CD4-positive, alpha-beta T cell treated with Interferon gamma for 1 hour (primary cell): ENCODE data around the gene GAPDH.
"Not testable (repeated sequence)": the region's sequence is repeated elsewhere in the genome, so short reads cannot be mapped to it uniquely, and the experiment has no call there.

ENCODE experiments used
- DNase-seq: peaks from one replicate; pipeline ENCODE4 v3.0.0-alpha.2; 2020

Gene GAPDH

DNA sequence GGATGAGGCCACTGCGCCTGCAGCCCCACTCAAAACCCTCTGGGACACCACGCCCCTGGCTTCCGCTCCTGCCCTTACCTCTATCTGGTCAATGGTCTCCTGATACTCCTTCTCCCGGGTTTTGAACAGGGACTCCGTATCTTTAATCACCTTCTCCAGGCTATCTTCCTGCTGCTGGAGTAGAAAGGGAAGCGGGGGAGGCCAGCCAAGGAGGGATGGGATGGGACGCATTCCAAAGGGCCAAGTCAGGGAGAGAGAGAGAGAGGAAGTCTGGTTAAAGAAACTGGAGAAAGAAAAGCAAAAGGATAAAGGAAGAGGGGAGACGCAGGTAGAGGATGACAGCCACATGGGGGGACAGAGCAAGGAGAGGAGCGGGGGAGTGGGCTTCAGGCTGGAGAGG, 13.7 kb downstream of the GAPDH start:
- no peak for DNase-seq

DNA sequence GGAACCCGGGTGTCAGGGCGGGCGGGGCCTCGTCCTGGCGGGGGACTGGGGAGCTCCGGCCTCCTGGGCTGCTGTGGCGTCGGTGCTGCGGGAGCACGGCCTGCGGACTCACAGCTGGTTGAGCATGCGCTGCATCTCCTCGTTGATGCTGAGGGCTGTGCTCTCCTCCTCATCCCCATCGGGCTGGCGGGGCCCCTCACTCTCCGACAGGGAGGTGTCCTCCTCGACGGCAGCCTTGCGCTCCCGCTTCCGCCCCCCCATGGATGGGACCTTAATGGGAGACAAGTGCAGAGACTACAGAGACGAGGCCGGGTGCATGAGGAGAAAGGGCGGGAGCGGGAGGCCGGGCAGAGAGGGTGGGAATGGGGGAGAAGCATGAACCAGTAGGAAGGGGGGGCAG, 14.2 kb downstream of the GAPDH start:
- no peak for DNase-seq

DNA sequence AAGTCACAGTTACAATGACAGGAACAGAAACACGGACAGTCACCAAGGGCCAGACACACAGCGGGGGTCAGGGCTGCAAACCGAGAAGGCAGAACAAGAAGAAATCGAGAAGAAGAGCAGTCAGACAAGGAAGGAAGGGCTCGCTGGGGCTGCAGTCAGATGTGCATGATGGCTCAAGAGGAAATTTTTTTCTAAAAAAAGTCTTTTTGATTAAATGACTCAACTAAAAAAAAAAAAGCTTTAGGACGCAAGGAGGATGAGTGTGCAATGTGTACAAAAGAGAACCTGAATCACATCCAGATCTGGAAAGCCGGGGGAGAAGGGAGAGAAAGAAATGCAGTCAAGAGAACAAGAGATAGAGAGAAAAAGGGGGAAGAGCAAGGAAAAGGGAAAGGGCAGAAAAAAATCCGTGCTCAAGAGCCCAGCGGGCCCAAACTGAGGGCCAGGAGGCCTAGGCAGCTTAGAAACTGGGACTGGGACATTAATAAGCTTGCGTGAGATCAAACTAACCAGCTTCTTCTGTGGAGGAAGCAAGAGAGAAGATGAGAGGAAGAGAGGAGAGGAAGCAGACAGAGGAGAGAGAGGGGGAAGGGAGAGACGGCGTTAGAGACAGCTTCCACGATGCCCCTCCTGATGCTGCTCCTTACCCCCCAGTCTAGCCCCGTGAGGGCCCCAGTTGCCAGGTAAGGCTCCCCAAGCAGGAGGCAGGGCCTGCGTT, 14.8 kb downstream of the GAPDH start:
- peak; percentile 20 for DNase-seq

DNA sequence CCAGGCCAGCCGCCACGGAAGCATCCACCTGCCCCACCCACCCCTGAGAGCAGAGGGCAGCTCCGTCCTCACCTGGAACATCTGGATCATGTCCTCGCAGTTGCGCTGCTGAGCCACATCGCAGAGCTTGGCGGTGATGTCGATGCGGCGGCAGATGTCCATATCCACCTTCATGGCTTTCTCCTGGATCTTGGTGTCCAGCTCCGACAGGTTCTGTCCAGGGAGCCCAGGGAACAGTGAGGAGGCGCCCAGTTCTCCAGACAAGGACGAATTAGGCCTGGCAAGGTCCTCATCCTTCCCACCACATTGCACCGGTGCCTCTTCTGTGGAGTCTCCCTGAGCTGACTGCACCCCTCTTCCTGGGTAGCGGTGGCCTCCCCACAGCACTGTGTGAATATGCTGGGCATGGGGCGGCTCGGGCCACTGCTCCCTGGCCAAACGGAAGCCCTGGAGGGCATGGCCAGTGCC, 15.4 kb downstream of the GAPDH start:
- DNase-seq = no peak

DNA sequence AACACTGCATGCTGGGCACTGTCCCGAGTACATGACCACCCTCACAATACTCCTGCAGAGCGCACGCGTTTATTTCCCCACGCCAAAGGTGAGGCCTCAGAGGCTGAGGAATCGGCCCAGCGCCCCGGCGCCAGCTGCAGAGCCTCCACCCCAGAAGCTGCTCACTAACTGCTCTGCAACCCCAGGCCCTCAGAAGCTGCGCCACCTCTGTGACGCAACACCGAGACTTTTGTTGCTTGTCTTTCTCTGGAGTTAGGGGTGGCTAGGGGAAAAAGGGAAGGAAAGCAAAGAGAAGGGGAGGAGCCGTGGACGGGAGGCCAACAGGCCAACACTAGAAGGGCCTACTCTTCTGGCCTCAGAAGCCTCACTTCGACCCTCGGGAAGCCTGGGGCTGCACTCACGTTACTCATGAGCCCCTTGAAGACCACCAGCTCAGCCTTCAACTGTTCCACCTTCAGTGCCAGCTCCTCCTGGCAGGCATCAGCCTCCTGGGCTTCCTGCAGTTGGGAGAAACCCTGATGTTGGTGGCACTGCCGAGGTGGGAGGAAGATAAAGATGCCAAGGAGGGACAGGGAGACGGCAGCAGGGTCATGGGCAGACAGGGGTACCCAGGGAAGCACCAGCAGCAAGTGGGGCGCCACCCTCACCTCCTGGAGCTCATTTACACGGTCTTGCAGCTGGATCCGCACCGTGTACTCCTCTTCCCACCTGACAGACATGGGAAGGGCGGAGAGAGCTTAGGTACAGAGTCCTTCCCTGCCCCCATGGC, 16.2 kb downstream of the GAPDH start:
- DNase-seq = peak; percentile 38

DNA sequence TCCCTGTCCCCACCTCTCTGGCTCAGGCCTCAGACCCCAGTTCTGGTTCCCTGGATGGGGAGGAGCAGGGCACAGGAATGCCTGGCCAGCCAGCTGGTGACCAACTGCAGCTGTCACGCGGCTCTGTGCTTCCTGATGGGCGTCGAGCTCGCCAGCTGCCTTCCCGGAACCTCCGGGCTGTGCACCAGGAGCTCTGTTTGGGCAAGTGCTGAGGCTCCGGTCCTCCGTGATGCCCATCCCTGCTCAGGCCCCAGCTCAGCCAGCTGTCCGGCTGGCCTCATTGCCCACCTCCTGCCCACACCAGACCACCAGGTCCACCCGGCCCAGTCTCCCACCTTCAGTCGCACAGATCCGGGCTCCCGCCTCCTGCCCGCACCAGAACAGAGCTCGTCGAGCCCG, 16.7 kb downstream of the GAPDH start:
- DNase-seq = no peak

DNA sequence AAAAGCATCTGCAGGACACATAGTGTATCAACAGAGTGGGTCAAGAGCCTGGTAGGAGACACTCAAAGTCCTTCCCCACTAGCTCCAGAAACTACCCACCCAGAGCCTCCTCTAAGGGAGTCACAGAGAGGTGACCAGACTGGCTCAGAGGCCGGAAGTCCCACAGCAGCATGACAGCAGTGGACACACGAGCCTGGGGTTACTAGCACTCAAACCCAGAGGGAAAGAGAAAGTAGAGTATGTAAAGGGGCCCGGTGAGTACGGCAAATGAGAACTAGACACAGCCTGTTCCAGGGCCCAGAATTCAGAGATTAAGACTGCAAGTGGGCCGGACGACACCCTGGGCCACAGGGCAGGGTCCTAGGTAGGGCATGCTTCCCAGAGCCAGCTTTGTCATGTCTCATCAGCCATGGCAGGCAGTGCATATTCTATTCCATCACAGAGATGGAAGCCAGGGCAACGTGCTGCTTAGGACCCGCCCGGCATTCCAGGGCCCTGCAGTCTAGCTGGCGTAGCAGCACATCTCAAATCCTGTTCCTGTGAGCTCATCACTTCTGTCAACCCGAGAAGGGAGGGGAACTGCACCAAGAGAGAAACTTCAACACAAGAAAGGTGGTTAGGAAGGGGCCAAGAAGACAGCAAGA, 17.3 kb downstream of the GAPDH start:
- DNase-seq = no peak

DNA sequence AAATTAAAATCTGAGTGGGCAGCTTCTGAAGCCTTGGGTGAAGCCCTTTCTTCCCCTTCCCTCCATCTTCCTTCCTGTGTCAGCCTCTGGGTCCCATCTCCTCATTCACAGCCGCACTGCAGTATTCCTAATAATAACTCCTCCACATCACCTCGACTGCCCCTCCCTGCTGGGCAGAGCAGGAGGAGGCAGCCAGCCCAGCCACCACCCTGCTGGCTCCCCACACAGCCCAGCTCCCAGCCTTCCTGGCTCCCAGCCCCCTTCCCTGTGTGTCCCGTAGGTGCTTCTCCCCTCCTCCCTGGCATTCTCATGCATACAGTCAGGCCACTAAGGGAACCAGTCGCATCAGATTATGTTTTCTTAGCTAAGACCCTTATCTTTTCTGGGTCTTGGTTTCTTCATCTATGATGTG, 17.8 kb downstream of the GAPDH start:
- no peak for DNase-seq

DNA sequence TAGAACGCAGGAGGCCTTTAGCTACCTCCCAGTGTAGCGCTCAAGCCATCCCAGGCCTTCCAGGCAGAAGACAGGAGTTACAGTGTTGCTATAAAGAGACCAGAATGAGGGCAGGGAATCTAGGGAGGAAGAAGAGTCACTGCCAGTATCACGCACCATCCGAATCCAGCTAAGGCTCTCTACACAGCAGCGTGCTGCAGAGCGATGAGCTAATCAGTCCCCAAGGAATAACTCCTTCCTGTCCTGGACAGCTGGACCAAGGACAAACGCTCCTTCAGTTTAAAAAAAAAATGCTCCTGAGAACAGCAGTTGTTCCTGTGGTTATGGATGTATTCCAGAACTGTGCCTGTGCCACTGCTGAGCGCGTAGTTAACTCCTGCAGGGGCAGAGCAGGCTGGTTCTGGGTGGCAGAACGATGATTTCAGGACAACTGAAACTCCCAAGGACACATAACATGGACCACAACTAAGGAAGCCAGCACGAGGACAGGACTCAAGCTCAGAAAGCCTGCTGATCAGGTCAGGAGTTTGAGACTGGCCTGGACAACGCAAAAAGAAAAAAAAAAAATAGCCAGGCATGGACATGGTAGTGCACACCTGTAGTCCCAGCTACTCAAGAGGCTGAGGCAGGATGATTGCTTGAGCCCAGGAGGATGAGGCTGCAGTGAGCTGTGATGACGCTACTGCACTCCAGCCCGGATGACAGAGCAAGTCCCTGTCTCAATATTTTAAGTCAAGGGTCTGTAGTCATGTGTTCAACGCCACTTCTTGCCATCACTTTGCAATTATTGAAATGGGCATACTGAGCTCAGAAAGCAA, 18.9 kb downstream of the GAPDH start:
- DNase-seq = no peak

DNA sequence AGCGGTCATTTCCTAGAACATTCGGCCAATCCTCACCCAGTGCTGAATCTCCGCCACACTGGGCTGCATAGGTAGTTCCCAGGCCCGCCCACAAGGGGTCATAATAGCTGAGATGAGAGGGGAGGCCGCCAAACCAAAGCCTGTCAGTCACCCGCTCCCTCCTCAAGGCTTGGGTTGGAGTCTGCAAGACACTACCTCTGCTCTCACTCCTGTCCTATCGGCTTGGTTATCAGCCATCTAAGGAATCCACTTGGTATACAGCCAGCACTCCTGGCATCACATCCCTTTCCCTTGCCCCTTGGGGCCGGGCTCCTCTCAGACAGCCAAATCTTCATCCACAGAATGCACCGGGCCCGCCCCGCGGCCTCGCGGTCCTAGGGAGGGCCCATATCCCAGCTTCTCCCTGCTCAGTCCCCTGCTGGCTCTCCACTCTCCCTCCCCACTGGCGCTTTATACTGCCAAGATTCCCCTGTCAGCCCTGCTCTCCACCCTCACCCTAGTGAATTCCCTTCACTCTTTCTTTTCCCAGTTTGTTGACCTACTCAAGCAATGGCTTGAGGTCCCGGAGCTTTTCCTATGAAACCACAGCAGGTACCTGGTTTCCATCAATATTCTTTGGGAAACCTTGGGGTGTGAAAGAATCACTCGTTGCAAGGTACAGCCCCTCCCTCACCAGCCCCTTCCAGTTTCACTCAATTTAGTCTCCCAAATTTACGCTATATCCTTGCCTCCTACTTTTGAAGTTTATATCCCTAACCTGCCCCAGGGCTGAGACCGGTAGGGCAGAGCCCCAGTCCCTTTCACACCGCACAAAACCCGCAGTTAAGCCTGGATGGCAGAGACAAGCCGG, 20.1 kb downstream of the GAPDH start:
- DNase-seq = peak; percentile 67

DNA sequence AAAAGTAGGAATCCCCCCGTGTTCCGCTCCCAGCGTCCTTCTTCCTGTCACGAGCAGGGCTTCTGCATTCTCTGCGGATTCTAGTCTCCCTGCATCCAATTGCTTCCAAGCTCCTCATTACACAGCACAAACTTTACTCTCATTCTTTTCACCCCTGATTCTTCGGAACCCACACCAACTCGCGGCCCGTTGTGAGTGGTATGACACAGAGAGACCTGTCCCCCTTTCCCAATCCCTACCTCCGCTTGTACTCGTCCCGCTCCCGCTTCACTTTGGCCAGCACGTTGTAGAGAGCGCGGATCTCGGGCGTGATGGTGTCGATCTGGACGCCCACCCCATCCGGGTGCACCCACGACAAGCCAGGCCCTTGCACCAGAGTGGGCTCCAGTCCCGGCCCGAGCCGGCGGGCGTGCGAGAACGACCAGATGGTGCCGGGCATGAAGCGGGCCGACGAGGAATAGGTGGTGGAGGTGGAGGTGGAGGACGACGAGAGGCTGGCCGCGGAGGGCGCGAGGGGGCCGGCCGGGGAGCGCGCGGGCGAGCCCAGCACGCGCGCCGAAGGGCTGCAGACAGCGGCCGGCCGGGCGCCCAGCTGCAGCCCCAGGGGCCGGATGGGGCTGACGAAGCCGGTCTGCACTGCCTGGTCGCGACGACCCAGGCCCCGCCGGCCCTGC, 20.8 kb downstream of the GAPDH start:
- no peak for DNase-seq

DNA sequence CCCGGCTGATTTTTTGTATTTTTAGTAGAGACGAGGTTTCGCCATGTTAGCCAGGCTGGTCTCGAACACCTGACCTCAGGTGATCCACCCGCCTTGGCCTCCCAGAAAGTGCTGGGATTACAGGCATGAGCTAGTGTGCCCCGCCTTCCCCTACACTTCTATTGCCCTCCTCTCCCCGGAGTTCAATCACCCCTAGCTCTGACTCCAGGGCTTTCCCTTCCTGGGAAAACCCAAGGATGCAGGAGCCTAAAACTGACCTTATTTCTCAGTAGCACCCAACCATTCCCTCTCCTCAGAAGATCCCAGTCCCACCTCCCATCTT, 22.1 kb downstream of the GAPDH start:
- not testable (repeated sequence) for DNase-seq

DNA sequence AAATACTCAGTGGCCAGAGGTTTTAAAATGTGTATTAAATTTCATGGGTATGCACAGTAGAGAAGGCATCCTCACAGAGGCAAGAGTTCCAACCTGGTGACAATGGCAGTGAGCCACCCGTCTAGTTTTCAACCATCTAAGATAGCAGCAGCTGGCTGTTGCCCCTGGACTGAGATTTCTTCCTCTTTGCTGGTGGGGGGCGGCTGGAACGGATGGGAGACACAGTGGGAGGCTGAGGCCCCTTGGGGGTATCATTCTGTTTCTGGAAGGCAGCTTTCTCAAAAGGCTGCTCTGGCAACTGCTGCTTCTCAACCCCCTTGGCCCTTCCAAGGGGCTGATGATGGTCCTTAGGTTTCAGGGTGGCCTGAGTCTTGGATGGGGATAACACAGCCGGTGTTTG, 22.5 kb downstream of the GAPDH start:
- DNase-seq = no peak

DNA sequence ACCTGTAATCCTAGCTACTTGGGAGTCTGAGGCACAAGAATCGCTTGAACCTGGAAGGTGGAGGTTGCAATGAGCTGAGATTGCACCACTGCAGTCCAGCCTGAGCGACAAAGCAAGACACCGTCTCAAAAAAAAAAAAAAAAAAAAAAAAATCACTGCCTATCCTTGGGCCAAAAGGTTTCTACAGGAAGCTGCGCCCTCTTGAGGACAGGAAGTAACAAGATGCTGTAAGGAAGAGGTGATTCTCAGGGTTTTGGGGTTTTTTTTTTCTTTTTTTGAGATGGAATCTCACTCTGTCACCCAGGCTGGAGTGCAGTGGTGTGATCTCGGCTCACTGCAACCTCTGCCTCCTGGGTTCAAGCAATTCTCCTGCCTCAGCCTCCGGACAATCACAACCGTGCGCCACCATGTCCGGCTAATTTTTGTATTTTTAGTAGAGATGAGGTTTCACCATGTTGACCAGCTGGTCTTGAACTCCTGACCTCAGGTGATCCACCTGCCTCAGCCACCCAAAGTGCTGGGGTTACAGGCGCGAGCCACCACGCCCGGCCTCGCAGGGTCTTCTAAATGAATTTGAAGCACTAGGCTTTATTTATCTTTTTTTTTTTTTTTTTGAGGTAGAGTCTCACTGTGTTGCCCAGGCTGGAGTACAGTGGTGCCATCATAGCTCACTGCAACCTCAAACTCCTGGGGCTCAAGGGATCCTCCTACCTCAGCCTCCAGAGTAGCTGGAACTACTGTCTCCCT, 23.9 kb downstream of the GAPDH start:
- peak; percentile 70 for DNase-seq

DNA sequence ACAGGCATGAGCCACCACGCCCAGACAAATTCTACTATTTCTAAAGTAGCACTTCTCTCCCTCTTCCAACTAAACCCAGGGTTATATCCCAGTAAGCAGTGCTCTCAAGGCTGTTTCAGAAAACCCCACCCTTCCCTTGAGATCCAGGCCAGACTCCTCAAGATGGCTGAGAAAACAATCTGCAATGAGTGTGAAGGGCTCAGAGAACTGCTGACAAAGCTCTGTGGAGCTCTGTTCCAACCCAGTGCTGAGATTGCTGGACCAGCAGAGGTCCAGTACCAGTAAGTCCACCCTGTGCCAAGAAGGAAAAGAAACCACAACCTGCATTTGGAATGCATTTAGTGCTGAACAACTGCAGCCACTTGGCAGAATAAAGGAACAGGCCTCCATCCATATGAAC, 25.2 kb downstream of the GAPDH start:
- no peak for DNase-seq

DNA sequence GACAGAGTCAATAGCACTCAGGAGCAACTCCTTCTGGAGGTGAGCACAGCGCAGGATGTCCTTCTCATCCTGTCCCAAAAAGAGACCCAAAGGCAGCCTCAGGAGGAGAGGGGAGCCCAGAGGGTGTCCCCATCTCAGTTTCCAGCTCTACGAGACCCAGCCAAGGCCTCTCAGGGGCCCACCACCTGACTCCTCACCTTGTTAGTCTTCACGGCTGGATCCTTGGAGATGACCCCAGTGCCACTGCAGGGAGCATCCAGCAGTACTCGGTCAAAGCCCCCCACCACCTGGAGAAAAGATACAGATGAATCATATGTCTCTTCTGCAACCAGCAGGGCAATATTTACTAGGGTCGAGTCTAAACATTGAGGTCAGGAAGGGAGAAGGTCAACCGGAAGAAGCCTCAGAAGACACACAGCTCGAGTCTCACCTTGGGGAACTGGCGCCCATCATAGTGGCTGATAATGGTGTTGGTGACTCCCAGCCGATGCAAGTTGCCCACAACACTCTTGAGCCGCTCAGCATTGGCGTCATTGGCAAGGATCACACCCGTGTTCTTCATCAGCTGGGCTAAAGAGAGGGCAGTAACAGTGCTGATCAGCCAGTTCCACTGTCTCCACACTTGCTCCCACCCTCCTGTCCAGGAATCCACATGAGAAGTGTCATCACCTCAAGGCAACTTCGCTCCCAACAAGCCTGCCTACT, 26.3 kb downstream of the GAPDH start:
- no peak for DNase-seq

DNA sequence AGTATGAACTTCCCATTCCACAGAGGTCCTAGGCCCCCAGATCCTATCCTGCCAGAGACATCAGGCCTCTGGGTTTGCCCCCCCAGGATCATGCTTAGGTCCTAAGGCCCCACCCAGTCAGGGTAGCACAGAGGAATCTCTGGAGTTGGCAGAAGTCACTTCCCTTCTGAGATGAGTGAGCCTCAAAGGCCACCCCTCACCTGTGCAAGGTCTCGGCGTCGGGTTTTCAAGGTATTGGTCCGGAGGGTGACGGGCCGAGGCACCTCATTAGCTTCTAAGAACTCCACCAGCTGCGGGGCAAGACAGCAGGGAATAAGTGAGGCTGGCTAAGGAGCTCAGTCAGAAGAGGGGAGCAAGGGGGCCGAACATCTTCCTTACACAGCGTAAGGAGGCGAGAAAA, 28.6 kb downstream of the GAPDH start:
- no peak for DNase-seq

DNA sequence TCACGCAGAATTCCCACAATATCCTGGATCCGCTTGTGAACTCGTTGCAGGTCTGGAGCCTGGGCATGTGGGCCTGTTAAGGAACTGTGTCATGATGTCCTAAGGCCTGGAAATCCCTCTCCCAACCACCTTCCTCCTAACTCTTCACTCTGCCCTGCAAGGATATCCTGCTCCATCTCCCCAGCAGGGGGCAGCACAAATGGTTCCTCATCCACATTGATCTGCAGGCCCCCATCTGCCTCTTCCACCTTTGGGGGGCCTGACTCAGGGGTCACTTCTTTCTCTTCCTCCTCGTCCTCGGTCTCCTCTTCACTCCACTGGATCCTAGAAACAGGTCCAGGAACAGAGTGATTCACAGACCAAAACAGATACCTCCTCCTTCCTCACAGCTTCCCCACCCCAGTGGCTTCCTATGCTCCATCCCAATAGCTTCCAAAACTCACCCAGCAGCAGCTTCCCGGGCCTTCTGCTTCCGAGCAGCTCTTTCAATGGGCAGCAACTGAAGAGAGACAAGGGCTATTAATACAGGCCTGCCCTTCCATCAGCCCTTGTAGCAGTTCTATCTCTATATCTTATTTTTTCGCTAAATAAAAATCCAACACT, 29.2 kb downstream of the GAPDH start:
- DNase-seq = peak; percentile 40

DNA sequence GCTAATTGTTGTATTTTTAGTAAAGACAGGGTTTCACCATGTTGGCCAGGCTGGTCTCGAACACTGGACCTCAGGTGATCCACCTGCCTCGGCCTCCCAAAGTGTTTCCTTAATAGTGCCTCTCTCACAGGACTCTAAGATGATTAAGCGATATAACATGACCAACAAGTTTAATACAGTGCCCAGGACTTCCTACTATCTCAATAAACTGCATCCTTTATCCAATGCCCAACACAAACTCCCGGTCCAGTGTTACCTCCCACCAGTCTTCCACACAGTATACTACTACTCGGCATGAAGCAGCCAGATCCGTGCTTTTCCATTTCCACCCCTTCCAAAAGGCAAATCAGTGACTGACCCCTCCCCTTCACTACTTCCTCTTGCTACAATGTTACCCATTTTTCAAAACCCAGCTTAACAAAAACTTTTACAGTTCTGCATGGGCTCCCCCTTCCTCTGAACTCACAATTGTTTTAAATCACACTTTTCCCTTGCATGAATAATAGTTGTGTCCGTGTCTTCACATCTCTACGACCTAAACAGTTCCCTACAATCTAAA, 32.9 kb downstream of the GAPDH start:
- no peak for DNase-seq

DNA sequence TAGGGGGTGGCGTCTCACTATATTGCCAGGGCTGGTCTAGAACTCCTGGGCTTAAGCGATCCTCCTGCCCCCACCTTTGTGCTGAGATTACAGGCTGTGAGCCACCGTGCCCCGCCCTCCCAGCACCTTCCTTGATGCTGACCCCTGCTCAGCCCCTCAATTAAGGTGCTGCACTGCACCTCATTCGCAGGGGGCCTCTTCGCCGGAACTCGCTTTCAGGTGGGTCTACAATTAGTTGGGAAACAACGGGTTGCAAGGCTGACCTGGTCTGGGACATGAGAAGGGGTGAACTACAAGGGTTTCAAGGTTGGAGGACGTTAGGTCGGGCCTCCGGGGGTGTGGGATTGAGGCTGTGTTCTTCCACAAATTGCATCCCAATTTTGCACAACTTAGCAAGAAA, 35.0 kb downstream of the GAPDH start:
- DNase-seq = no peak
